HG03196 (cell line): ENCODE measurements around the gene CACNB4.
"Not testable (repeated sequence)": the region's sequence is repeated elsewhere in the genome, so short reads cannot be mapped to it uniquely, and the experiment has no call there.

Experiments
- ATAC-seq: cut with Tn5 transposase; IDR thresholded peaks from one replicate; pipeline ENCODE4 v1.9.1; 2021; ENCODE audit not compliant: unreplicated experiment

Gene CACNB4

DNA sequence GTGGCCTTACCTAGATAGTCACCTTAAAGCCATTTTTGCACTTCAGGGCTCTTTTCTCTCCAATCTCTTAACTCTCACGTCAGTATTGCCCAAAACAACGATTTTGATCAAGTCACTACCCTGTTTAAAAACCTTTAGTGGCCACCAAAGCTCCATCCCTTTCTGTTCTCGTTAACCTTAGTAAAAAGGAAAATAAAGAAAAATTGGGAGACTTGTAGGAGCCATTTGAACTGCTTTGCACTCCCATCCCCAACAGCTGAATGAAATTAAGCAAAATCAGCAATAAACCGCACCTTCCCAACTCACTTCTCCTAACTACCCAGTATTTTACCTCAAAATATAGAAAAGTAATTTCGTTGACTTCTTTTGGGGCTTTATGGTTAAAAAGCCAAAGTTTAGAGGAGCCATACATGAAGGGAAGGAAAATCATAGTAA lies 269.9 kb downstream of the CACNB4 start:
- no peak for ATAC-seq

DNA sequence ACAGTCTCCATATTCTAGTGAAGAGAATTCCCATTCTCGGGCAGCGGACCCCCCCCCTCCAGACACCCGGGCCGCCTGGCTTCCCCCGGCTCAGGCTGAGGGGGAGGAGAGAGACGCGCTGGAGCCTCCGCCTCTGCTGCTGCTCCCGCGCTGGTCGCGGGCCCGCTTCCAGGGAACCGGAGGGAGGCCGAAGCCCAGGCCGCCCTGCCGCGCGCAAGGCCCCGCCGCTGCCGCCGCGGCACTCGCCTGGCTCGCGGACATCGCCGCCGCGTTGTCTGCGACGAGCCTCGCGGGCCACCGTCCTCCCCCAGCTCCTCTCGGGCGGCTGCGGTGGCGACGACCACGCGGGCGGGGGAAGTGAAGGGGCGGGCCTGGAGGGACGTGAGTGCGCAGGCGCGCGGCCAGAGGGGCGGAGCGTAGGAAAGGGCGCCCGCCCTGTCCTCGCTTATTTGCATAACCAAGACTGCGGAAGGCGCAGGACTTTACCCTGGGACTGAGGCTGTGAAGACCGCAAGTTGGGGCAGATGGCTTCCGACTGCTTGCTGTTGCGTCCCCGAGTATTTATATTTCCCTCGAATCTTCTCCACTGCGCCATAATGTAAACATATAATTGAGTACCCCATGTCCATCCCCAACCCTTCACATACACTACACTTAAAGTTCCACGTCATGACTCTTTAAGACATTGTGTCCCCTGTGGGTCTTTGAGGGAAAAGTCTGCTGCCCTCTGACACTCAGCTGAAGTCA lies 270.5 kb downstream of the CACNB4 start, which contains the start of gene ARL5A:
TSS of gene ARL5A (minus strand) at position 279 of the 747 bp plus-strand sequence. CDS start at position 34, 245 bp downstream.
- ATAC-seq = peak; percentile 95

- ATAC-seq = peak; percentile 29
Measured at GRCh38 chr2:151827564-151828142, 271.2 kb downstream of the CACNB4 start.

DNA sequence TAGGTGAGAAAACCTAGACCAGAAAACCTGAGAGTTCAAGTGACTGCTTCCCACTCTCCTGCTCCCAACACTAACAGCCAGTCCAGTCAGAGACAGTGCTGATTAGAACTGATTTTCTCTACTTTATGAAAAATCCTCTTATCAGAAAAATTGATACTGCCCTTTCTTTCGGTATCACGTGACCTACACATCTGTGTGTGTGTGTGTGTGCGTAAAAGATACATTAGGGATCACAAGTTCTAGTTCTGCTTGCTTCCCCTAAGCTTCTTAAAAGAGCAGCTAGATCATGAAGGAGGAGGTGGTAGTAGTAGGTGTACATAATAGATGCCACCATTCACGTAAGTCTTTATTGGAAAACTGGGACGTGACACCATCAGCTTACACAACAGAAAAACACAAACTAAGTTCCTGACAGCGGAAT lies 272.1 kb downstream of the CACNB4 start:
- ATAC-seq = no peak

DNA sequence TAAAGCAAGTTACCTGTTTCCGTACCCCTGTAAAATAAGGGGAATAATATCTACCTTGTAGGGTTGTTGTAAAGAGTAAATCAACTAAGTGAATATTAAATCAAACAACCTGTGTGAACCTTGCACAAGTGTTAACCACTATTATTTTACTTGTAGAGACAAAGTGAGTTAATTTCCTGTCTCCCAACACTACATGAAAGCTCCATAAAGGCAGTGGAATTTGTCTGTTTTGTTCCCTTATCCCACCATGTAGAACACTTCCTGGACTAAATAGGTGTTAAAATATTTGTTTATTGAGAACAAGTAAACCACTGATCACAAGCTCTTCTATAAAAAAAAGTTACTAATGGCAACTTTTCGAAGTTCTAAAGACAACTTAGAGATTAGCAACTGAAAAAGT lies 274.0 kb downstream of the CACNB4 start:
- no peak for ATAC-seq

- no peak for ATAC-seq
Measured at GRCh38 chr2:151823651-151824050, 275.2 kb downstream of the CACNB4 start.

- peak; percentile 71 for ATAC-seq
Measured at GRCh38 chr2:151819920-151820319, 278.9 kb downstream of the CACNB4 start.

DNA sequence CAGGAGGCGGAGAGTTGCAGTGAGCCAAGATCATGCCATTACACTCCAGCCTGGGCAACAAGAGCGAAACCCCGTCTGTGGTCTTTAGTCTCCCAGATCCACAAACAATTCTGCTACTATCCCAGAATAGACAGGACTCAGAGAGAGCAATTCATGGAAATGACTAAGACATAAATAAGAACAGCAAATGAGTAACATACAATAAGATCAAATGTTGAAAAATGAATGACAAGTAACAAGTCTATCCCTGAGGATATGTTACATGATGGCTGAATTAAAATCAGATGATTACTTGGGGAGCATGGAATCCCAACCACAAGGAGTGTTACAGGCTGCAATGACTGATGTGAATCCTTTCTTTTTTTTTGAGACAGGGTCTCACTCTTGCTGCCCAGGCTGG lies 280.9 kb downstream of the CACNB4 start:
- ATAC-seq = no peak

DNA sequence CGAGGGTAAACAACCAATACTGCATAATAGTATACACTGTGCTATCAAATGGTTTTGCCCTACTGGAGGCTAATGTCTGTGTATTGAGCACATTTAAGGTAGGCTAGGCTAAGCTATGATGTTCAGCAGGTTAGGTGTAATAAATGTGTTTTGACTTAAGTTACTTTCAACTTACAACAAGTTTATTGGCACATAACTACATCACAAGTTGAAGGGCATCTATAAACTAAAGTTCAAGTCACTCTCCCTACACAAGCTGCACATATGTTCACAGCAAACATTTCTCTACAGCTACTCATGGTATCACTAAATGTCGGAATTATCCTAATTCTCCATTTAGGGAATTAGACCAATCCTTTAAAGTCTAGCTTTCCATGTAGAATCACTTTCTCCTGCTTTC lies 282.0 kb downstream of the CACNB4 start:
- no peak for ATAC-seq

DNA sequence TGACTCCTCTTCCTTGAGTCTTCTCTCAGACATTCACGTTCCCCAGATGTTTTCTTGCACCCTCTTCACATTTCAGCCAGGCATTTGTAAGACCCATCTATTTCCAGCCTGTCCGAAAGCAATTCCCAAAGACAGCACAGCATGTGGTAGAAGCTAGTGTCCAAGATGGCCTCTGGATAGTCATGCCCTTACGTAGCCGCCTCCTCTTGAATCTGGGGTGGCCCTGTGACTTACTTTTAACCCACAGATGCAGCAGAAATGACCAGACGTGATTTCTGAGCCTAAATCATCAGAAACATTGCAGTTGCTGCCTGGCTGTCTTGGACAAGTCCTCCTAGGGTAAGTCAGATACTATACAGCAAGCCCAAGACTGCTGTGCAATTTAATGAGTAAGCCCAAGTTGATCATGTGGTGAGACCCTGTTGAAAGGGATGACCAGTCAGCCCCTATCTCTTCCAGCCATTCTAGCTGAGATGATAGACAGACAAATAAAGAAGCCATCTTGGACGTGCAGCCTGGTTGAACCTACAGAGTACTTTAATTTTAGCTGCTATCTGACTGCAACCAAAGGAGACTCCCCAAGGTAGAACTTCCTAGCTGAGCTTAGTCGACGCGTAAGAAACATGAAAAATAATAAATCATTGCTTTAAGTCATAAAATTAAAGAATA lies 282.9 kb downstream of the CACNB4 start:
- ATAC-seq = no peak

DNA sequence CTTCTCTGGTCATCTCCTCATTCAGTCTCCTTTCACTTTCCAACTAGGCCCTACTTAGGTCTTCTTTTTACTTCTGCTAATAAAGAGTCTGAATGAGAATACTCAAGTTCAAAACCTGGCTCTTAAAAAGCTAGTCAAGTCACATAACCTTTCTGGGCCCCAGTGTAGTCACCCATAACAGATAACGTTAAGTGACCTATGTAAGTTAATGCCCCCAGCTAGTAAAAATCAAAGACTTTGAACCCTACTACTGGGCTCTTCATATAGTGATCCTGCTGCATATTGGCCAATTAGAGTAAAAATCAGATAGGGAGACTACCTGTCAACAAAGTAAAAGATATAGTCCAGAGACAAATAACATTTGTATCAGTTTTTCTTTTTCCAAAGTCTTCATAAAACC lies 288.4 kb downstream of the CACNB4 start:
- ATAC-seq = no peak

DNA sequence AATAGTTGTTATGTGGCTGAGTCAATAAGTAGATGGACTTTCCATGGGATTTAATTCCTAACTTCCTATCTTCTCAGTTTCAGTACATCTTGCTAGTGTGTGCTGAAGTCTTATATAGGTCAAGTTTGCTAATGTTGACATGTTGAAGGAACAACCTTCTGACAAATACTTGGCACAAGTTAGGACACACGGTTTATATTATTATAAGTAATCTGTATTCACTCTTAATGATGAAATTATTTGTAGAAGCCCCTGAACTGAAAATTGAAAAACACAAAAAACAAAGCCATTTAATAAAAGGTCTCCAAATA lies 289.8 kb downstream of the CACNB4 start:
- no peak for ATAC-seq

- ATAC-seq = no peak
Measured at GRCh38 chr2:151808258-151809072, 290.4 kb downstream of the CACNB4 start.

DNA sequence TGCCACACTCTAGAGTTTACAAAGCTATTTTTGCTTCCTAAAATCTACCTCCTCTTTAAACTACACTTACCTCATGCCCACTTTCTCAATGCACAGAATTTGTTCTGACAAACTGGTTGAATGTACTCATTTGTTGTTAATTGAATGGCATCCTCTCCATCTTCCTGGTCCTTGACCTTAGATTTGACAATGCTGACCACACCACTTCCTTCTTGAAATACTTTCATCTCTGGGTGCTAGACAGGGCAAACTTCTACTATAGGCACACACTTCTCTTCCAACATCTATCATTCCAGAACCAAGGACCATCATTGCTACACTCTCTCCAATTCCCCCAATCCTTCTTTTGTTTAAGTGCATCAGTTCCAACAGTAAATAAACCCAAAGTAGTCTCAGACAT lies 292.9 kb downstream of the CACNB4 start:
- ATAC-seq = no peak

- no peak for ATAC-seq
Measured at GRCh38 chr2:151805343-151805742, 293.5 kb downstream of the CACNB4 start.

- ATAC-seq = no peak
Measured at GRCh38 chr2:151803811-151804210, 295.0 kb downstream of the CACNB4 start.

DNA sequence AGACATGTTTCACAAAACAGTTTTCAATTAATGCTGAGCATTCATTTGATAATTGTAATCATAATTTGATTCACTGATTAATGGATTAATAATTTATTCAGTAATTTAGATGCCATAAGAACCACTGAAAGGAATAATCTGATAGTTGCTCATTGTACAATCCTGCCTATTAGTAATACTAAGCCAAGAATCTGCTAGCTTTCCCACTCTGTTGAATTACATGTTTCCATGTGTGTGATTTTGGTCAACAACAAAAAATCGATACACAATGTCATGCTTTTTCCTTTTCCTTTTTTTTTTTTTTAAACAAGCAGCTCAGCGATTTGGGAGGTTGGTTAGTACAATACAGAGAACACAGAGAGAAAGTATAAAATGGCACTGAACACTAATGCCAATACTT lies 296.5 kb downstream of the CACNB4 start:
- ATAC-seq = no peak

GRCh38 chr2:151799886-151800292 lies 299.0 kb downstream of the CACNB4 start:
- ATAC-seq = no peak

- ATAC-seq = no peak
Measured at GRCh38 chr2:151796774-151797173, 302.1 kb downstream of the CACNB4 start.

DNA sequence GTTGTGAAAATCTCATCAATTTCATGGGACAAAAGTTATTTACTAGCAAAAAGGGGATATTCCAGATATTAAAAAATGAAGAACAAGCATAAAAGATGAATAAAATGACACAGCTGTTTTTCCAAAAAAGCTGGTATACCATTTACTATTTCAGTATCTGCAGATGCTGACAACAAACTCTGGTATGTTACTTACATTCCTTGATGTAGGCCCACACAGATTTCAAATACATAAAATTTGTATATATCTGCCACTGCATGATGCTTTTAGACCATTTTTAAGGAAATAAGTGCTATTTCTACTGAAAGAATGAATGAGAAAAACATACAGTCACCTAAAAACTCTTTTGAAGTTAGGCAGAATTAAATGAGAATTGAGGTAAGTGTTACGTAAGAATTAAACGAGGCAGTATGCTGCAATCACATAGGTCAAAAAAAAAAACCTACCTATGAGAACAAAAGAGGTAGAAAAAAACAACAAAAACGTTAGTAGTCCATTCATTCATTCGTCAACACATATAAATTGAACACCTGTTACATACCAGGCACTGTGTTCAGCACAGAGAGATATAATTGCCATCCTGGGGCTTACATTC lies 303.1 kb downstream of the CACNB4 start:
- ATAC-seq = no peak

GRCh38 chr2:151794422-151794821 lies 304.4 kb downstream of the CACNB4 start:
- not testable (repeated sequence) for ATAC-seq
